ENCODE results near the gene PIGK.
"Not testable (repeated sequence)": the region's sequence is repeated elsewhere in the genome, so short reads cannot be mapped to it uniquely, and the experiment has no call there.

Gene PIGK

GRCh38 chr1:77170687-77171086, 48.5 kb downstream of the PIGK start:
- TF ChIP-seq CTCF (IDR thresholded peaks at IDR 0.05), result no peak
- no peak for TF ChIP-seq ZFX (IDR thresholded peaks at IDR 0.05; ENCODE audit: borderline replicate concordance)
- H3K27ac ChIP-seq, result no peak overlapping the region

GRCh38 chr1:77168358-77168757, 50.9 kb downstream of the PIGK start:
- H3K27ac ChIP-seq, result no peak overlapping the region
- TF ChIP-seq ZFX (IDR thresholded peaks at IDR 0.05; ENCODE audit: borderline replicate concordance) (no peak), CTCF (IDR thresholded peaks at IDR 0.05) (no peak)

- H3K27ac ChIP-seq, result no peak overlapping the region
- TF ChIP-seq CTCF (IDR thresholded peaks at IDR 0.05), result no peak
- TF ChIP-seq ZFX (IDR thresholded peaks at IDR 0.05; ENCODE audit: borderline replicate concordance), result no peak
These were observed 54.7 kb downstream of the PIGK start for GRCh38 chr1:77164434-77164944.

GRCh38 chr1:77159706-77160105, 59.5 kb downstream of the PIGK start:
- not testable (repeated sequence) for H3K27ac ChIP-seq

GRCh38 chr1:77156214-77156613, 63.0 kb downstream of the PIGK start:
- no peak for TF ChIP-seq CTCF (IDR thresholded peaks at IDR 0.05)
- no peak for TF ChIP-seq ZFX (IDR thresholded peaks at IDR 0.05; ENCODE audit: borderline replicate concordance)
- H3K27ac ChIP-seq, result no peak overlapping the region

GRCh38 chr1:77146270-77146669, 73.0 kb downstream of the PIGK start:
- no peak overlapping the region for H3K27ac ChIP-seq
- TF ChIP-seq ZFX (IDR thresholded peaks at IDR 0.05; ENCODE audit: borderline replicate concordance) (no peak), CTCF (IDR thresholded peaks at IDR 0.05) (no peak)

GRCh38 chr1:77143529-77144121, 75.6 kb downstream of the PIGK start:
- no peak overlapping the region for H3K27ac ChIP-seq
- peak; percentile 65 for TF ChIP-seq CTCF (IDR thresholded peaks at IDR 0.05)
- TF ChIP-seq ZFX (IDR thresholded peaks at IDR 0.05; ENCODE audit: borderline replicate concordance), result no peak

- TF ChIP-seq ZFX (IDR thresholded peaks at IDR 0.05; ENCODE audit: borderline replicate concordance) (no peak), CTCF (IDR thresholded peaks at IDR 0.05) (no peak)
- H3K27ac ChIP-seq, result no peak overlapping the region
These were observed 79.8 kb downstream of the PIGK start for GRCh38 chr1:77139389-77139788.

Measured in 22Rv1 (cell line).